GM21737 (cell line): ENCODE data around the gene VWA5B1.

ENCODE experiments used
- ATAC-seq: cut with Tn5 transposase; IDR thresholded peaks from one replicate; pipeline ENCODE4 v1.9.1; 2021; ENCODE audit warnings: mild to moderate bottlenecking, moderate library complexity; ENCODE audit not compliant: unreplicated experiment

Gene VWA5B1

DNA sequence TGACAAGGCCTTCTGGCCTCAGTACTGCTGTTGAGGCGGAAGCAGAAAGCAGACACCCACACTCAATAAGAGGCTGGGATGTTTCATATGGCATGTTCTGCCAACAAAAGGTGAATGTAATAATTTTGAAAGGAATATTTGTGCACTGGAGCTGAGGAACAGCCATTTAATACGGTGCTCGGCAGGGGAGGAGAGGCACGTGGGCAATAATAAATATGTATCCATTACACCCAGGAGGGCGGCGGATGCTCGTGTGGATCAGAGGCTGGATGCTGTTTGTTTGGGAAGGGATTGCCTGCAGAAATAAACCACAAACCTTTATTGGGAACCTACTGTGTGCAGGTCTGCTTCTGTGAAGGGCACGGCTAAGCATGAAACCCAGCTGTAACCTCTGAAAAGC lies 92.0 kb downstream of the VWA5B1 start:
- no peak for ATAC-seq

DNA sequence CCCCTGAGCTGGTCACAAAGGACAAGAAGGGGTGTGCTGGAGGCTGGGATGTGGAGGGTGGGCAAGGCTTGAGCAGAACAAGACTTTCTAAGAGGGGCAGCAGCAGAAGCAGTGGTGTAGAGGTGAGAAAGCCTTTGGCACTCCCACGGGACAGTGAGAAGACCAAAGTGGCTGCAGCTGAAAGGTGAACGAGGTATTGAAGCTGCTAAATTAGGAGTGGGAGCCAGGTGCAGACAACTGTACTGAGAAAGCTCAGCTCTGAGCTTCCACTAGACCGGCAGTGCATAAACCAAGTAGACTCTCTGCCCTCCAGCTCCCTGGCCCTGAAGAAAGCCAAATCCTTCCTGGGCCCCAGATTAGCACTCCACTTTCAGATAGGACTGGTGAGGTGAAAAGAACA lies 93.0 kb downstream of the VWA5B1 start:
- ATAC-seq: no peak

DNA sequence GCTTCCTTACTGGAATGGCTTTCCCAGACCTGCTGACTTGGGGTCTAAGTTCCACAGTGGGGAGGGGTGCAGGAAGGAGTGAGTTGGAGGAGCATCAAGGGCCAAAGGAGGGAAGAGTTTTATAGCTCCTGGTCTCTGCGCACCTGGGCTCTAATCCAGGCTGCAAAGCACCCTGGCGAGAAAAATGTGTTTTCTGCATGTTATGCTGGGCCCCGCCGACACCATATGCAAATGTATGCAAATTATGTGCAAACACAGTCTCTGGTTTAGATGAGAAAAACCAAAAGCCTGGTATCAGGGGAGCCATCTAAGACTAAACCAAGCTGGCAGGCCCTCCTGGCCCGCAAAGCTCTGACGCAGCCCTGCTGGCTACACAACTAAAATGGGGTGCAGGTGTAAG lies 95.0 kb downstream of the VWA5B1 start:
- ATAC-seq: no peak

DNA sequence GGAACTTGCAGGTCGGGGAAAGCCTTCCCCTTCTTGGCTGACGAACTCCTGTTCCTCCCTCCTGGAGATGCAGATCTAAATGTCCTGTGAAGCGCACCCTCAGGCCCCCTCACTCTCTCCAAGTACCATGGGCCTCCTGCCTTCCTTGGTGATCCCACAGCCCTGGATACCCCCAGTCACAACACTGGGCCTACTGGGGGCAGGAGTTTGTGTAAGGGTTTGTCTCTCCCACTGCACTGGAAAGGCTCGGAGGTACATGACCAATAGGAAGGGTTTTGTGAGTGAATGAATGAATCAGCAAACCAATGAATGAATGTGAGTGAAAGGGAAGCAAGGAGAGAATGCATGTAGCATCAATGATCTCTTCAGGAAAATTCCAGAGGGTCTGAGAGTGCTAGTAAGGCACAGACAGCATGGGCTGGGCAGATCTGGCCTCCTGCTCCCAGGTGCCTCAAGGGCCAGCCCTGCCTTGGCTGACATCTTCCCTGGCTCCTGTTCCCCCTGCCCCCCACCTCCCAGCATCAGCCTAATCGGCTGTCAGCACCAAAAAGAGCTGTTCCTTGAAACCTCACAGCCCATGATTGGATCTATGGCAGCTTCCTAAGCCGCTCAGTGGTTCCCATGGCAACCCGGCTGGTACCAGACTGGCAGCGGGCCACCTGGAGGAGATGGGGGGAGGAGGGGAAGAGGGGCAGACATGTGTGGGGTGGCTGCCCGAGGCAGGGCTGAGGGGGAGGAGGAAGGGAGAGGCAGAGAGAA lies 95.8 kb downstream of the VWA5B1 start:
- no peak for ATAC-seq

DNA sequence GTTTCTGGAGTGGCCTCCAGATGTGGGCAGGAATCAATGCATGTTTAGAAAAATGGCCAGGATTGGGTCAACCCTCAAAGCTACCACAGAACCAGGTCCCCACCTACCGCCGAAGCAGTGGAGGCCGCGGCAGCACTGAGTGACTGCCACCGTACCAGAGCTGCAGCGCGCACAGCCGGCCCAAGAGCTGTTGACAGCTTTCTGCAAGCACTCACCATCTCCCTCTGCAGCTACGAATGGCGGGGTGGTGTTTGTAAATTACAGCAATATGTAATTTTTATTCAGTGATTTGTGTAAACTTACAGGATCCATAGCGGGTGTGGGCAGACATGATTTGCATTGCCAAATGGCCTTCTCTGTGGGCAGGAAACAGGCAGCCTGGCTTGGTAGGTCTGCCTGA lies 98.9 kb downstream of the VWA5B1 start:
- ATAC-seq: no peak

DNA sequence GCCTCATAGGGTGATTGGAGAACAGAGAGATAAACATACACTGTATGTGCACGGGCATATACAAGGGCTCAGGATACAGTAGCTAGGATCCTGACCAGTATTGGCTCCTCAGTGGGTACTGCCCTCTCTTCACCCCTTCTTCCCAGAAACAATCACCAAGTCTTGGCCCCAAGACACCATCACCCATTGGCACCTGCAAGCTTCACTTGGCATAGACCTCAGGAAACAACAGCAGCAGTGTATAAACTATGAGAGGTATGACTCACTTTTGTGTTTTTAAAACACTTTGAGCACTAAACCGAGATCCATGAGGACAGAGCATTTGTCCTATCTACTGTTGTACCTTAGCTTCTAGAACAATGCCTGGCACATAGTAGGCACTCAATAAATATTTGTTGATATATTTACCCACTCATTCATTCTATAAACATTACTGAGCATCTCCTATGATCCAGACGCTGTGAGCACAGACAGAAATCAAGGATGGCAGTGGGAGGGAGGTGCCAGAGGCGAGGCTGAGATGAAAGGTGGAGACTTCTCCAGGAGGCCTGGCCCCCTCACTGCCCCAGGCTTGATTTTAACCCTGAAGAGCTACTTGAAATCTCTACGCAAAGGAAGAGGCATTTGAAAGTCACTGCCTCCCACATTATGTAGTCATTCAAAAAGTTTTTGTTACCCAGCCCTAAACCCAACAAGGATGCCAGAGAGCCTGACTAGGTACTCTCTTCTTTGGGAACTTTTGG lies 100.1 kb downstream of the VWA5B1 start:
- no peak for ATAC-seq

DNA sequence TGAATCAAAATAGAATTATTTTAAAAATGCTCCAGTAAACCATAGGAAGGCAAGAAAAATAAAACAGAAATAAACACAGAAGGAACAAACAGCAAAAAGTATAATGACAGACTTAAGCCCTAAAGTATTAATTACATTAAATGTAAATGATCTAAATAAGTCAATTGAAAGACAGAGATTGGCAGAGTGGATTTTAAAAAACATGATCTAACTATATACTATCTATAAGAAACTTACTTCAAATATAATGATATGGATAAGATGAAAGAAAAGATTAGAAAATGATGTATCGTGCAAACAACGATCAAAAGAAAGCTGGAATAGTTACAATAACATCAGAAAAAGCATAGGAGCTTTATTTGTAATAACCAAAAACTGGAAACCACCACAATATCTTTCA lies 104.6 kb downstream of the VWA5B1 start:
- no peak for ATAC-seq

DNA sequence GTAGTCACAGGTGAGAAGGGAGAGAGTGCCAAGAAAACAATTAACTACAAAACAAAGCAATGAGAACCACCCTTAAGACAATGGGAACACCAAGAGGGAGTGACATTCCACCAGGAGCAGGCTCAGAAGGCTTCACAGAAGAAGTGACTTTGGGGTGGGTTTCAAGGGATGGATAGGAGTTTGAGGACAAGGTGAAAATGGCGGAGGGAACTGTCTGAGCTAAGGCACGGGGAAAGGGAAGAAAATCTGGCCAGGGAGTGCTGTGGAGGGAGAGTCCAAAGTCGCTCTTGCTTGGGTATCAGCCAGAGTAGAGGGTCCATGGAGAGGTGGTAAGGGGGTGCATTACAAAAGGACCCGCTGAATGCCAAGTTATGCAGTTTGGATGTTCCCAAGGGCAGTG lies 108.1 kb downstream of the VWA5B1 start:
- ATAC-seq: no peak

DNA sequence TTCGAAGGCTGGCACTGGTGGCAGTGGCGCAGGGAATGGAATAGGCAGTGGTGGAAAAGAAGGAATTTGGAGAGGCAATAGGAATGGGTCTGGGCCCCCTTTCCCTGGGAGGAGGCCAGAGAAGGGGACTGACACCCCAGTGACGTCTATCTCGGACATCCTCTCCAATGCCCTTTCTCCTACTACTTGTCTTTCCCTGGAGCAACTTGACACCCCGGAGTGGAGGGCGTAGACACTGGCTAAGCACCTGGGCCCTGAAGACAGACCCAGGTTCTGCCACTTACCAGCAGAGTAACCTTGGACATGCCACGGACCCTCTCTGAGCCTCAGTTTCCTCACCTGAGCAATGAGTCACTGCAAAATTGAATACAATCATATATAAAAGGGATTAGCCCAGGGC lies 108.5 kb downstream of the VWA5B1 start:
- ATAC-seq: no peak

DNA sequence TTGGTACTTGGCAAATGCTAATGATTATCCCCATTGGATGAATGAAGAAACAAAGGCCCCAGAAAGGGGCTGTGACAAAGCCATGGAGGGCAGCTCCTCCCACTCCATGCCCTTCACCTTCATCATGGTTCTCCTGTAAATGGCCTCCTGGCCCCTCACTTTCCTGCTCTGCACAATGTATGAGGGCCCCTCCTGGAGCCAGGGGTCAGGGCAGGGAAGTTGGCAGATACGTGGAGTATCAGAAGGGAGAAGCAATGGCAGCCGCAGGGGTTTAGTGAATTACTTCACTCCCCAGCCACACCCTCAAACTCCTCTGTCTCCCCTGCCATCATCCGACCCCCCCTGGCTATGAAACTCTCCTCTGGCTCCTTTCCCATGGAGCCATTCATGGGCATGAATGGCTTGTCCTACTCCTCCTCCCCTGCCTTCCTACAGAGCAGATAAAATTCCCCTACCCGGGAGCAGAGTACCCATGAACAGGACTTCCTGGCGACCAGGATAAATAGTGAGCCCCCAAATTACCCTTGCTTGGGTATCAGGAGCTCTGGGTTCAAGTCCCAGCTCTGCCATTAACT lies 109.0 kb downstream of the VWA5B1 start:
- ATAC-seq: no peak

DNA sequence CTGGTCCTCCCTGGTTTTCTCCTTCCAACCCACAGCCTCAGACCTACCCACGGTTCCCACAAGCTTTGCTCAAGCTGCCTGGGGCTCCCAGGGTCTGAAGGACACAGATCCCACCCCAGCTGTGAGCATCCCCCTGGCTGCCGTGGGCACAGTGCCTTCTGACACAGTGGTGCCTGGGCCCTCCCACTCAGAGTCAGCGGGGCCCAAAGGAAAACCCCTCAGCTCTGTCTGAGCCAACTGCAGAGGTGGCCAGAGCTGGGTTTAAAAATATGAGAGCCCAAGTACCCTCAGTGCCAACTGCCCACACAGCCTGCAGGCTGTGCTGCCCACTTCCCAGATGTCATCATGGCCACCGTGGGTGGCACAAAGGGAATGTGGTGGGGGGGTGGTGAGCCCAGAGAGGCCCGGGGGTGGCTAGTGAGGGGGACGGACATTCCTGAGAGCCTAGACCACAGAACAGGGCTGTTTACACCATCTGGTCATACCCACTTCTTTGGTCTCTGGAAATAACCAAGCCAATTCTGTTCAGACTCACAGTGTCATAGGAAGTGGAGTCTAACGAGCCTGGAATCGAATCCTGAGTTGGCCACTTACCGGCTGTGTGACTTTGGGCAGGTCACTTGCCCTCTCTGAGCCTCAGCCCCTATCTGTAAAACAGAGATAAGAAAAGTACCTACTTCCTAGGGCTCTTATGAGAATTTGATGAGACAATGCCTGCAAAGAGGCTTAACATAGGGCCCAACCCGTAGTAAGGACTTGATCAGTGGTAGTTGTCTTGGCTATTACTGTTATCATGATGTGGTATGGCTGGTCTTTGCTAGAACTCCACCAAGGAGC lies 109.9 kb downstream of the VWA5B1 start:
- ATAC-seq: no peak

DNA sequence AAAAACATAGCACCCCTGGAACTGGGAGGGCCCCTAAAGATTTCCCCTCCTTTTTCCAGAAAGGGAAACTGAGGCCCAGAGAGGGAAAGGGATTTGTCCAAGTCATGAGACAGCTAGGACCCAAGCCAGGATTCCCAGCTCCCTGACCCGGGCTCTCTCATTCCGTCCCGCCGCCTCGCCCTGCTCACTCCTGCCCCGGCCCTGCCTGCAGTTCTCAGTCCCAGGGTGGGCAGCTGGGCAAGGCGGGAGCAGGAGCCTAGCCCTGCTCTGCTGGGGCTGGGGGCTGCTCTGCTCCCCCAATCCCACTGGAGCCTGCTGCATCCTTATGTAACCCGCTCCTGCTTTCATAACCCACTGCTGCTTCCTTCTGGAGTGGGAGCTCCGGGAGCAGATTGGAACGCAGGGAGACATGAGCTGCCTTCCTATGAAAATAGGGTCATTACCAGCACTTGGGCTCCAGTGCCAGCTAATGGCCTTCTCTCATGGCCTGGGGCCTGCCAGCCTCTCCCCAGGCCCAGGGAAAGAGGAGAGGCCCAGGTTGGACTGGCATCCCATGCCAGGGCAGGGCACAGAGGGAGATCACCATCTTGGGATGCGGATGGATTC lies 110.8 kb downstream of the VWA5B1 start:
- no peak for ATAC-seq

DNA sequence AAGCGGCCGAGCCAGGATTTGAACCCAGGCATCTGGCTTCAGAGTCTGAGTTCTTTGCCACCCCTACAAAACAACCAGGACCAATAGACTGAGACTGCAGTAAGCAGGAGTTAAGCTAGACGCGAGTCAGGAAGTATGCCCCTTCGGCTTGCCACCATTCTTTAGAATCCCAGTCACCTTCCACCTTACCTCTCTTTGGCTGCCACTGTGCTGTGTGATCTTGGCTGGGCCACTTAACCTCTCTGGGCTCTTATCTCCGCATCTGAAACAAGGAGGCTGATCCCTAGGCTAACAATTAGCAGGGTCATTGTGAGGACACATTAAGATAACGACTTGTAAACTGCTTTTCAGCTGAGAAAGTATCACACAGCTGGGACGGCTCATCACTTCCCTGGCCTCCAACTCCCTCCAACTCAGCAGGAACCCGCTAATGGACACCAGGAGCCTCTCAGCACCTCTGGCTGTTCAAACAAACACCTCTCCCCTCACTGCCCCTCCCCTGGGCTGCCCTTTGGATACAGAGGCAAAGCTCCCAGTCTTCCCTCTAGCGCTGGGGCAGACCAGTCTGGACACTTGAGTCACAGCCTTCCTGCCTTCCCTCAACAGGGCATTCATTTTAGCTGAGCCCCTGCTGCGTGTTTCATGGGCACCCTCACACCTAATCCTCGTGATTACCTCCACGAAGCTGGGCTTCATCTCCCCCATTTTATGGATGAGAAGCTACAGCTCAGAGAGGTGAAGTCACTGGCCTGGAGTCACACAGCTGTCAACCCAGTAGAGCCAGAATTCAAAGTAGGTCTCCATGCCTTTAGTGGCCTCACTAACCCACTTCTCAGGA lies 112.1 kb downstream of the VWA5B1 start:
- no peak for ATAC-seq

DNA sequence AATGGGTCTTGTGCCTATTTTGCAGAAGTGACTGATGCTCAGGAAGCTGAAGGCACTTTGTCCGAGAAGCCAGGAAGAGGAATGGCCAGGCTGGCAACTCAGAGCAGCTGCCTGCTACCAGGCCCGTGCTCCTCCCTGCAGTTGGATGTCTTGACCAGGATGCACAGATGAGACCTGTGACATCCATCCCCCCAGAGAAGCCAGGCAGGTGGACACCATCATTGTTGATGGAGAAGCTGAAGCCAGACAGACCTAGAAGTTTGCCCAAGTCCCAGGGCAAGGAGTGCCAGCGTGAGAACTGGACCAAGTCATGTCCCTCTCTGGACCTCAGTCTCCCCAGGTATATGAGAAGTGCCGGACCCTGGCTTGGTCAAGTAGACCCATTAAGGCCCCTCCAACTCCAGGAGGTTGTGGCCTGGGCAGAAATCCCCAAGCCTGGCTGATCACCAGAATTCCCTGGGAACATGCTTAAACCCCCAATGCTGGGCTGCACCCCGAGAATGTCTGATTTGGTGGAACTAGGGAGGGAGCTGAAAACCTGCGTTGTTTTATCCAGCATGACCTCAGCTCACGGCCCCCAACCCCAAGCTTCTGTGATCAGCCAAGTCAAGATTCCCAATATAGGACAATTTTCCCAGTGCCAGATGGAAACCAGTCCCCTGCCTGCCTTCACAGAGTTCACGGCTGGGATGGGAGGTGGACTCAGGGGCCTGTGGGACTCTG lies 112.9 kb downstream of the VWA5B1 start:
- ATAC-seq: no peak

DNA sequence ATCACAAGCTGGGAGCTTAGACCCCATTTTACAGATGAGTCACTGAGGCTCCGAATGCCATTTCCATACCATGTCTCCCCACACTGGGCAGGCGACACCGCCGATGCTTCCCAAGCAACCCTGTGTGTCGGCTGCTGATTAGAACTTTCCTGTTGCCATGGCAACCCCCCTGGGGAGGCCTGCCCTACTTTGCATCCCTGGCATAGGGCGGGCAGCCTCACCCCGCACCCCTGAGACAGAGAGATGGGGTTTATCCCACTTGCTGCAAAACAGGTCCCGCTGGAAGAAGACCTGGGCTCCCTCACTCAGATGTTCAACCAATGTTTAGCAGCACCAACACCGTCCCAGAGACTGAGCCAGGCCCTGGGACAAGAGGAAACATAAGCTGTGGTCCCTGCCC lies 113.8 kb downstream of the VWA5B1 start:
- no peak for ATAC-seq
